Stomach (tissue), 4 donors: ENCODE results near the gene KCNC1.

ENCODE experiments used
- CTCF ChIP-seq, 7 experiments: fragments of 450-650 bp in 4 of 7; fragments of 200-600 bp in 3 of 7; sonication (generic) in 3 of 7; IDR thresholded peaks; one replicate each; pipeline ENCODE4 v1.5.1; 2016 to 2019; ENCODE audit warnings: antibody characterized with exemption in 7 of 7, control low read depth in 2 of 7, mild to moderate bottlenecking in 1 of 7
- EP300 ChIP-seq: sonication (generic); formaldehyde crosslinking; IDR thresholded peaks from one replicate; pipeline ENCODE4 v1.6.1; 2017; ENCODE audit warnings: antibody characterized with exemption

- TF ChIP-seq CTCF (IDR thresholded peaks at IDR 0.05), result no peak
- no peak for TF ChIP-seq EP300
These were observed 37.2 kb upstream of the KCNC1 start for GRCh38 chr11:17697175-17697949.
